Activated naive CD8-positive, alpha-beta T cell treated with anti-CD3 and anti-CD28 coated beads, Interleukin-2, amount 10 ng/mL, durations not matched to agents 7 days and 5 days (primary cell): ENCODE data around the gene POP5. TPM values are rescaled to one million over a fixed set of nuclear protein-coding genes. Genes with fewer than 3 reads are reported as not detected.

Source experiments
- ATAC-seq: fragments of 150-1000 bp; cut with Tn5 transposase; one replicate; pipeline ENCODE4 v1.10.0; 2021; ENCODE audit warnings: low read depth, moderate library complexity
- POLR2A ChIA-PET: fragments of 350-600 bp; sonication (Branson Sonifier 250); formaldehyde crosslinking; loops from one replicate; lab custom pipeline; 2021; ENCODE audit warnings: antibody characterized with exemption; lab: Charles Lee
- DNase-seq: peaks from one replicate; pipeline ENCODE4 v3.0.0; 2021
- H3K27ac Mint-ChIP-seq: one replicate; pipeline ENCODE4 v1.8.0; 2022; ENCODE audit warnings: mild to moderate bottlenecking, mixed read lengths
- H3K27me3 Mint-ChIP-seq: one replicate; pipeline ENCODE4 v1.8.0; 2022; ENCODE audit warnings: mild to moderate bottlenecking, moderate library complexity, mixed read lengths
- H3K36me3 Mint-ChIP-seq: one replicate; pipeline ENCODE4 v1.8.0; 2021; ENCODE audit warnings: mild to moderate bottlenecking, mixed read lengths
- H3K4me1 Mint-ChIP-seq: one replicate; pipeline ENCODE4 v1.8.0; 2021; ENCODE audit warnings: mixed read lengths
- H3K4me3 Mint-ChIP-seq: one replicate; pipeline ENCODE4 v1.8.0; 2022; ENCODE audit warnings: mild to moderate bottlenecking, moderate library complexity, mixed read lengths
- H3K9me3 Mint-ChIP-seq: one replicate; pipeline ENCODE4 v1.8.0; 2021; ENCODE audit warnings: mixed read lengths
- total RNA-seq, 2 experiments: library from RNA; stranded (reverse); gene quantifications; one replicate each; pipeline ENCODE4 v1.2.3, GENCODE V29; 2021

Gene POP5
- total RNA-seq, 2 experiments from 2014 or later = 59.4 to 62.3 TPM

- Mint-ChIP-seq H3K4me1 (peaks cover 2% of the 10 kb centered on the region), H3K36me3 (no peaks in the 10 kb centered on the region), H3K27me3 (peaks cover 7% of the 10 kb centered on the region), H3K9me3 (no peaks in the 10 kb centered on the region), H3K4me3 (no peak overlapping the region), H3K27ac (no peak overlapping the region)
- no peak for DNase-seq
- no peak for ATAC-seq
- POLR2A ChIA-PET = no interaction called here
These were observed 18.7 kb upstream of the POP5 start for GRCh38 chr12:120599672-120600552.

DNA sequence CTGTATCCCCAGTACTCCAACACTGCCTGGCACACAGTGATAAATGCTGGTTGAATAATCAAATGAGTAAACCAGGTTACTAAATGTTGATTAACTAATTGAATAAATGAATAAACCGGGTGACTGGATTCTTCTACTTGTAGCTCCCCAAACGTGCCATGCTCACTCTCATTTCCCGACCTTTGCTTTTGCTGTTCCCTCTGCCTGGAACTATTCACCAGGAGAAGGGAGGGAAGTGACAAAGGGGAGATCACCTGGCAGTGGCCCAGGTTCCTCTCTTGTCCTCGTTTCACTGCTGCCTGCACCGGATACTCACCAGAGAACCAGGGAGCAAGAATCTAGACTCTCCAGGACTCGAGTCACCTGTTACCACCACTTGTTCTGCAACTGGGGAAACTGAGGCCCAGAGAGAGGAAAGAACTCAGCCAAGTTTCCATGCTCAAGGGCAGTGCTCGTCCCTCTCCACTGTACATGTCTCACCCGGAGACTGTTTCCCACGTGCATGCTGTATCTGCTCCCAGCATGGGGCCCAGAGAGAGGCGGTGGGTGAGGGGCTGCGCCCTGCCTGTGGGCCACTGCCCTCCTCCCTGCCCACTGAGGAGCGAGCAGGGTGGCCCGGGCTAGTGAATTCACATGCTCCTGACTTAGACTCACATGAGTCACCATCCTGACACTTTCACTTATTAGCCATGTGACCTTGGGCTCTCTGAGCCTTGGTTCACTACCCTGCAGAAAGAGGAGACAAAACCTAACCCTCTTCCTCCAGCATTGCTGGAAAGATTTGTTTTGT lies 17.7 kb upstream of the POP5 start:
- Mint-ChIP-seq H3K4me1 (peaks cover 2% of the 10 kb centered on the region), H3K9me3 (no peaks in the 10 kb centered on the region), H3K27ac (no peak overlapping the region), H3K36me3 (no peaks in the 10 kb centered on the region), H3K4me3 (no peak overlapping the region), H3K27me3 (peaks cover 7% of the 10 kb centered on the region)
- DNase-seq (no peak), ATAC-seq (no peak)
- POLR2A ChIA-PET = no interaction called here

GRCh38 chr12:120597861-120598260 lies 16.7 kb upstream of the POP5 start:
- Mint-ChIP-seq H3K27ac (no peak overlapping the region), H3K4me3 (no peak overlapping the region), H3K9me3 (no peaks in the 10 kb centered on the region), H3K27me3 (peaks cover 7% of the 10 kb centered on the region), H3K36me3 (no peaks in the 10 kb centered on the region), H3K4me1 (peaks cover 2% of the 10 kb centered on the region)
- ATAC-seq (no peak), DNase-seq (no peak)
- POLR2A ChIA-PET = no interaction called here

DNA sequence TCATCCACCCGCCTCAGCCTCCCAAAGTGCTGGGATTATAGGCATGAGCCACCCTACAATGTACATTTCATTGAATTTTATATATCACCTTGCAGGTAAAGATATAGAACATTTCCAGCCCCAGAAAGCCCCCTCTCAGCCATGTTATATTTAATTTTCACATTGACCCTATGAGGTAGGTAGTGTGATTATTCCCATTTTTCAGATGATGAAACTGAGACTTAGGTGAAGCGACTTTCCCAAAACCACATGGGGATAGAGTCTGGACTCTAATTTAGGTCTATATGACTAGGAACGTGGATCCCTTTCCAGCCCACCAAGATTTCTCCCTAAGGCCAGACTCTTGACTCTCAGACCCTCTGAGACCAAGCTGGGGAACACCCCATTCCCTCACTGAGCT lies 15.7 kb upstream of the POP5 start:
- POLR2A ChIA-PET = no interaction called here
- Mint-ChIP-seq H3K4me3 (no peak overlapping the region), H3K27ac (no peak overlapping the region), H3K36me3 (no peaks in the 10 kb centered on the region), H3K9me3 (no peaks in the 10 kb centered on the region), H3K4me1 (no peaks in the 10 kb centered on the region), H3K27me3 (peaks cover 5% of the 10 kb centered on the region)
- no peak for ATAC-seq
- no peak for DNase-seq

- POLR2A ChIA-PET = no interaction called here
- Mint-ChIP-seq H3K27me3 (no peaks in the 10 kb centered on the region), H3K36me3 (no peaks in the 10 kb centered on the region), H3K4me3 (no peak overlapping the region), H3K9me3 (no peaks in the 10 kb centered on the region), H3K27ac (no peak overlapping the region), H3K4me1 (no peaks in the 10 kb centered on the region)
- no peak for ATAC-seq
- no peak for DNase-seq
These were observed 11.2 kb upstream of the POP5 start for GRCh38 chr12:120592121-120593049.

GRCh38 chr12:120590741-120591407 lies 9.7 kb upstream of the POP5 start:
- Mint-ChIP-seq H3K4me1 (no peaks in the 10 kb centered on the region), H3K36me3 (no peaks in the 10 kb centered on the region), H3K27ac (no peak overlapping the region), H3K4me3 (no peak overlapping the region), H3K27me3 (peaks cover 2% of the 10 kb centered on the region), H3K9me3 (no peaks in the 10 kb centered on the region)
- DNase-seq (no peak), ATAC-seq (no peak)
- POLR2A ChIA-PET = interaction anchor here (0.5 kb wide), 1 partner anchor 116 kb away, joined by 5 read pairs; no protein-coding TSS in a partner anchor

- peaks cover 2% of the 10 kb centered on the region for H3K4me1 Mint-ChIP-seq
- POLR2A ChIA-PET = no interaction called here
- no peak overlapping the region for H3K27ac Mint-ChIP-seq
- H3K36me3 Mint-ChIP-seq = no peaks in the 10 kb centered on the region
- no peak for DNase-seq
- peaks cover 12% of the 10 kb centered on the region for H3K27me3 Mint-ChIP-seq
- no peak for ATAC-seq
- no peak overlapping the region for H3K4me3 Mint-ChIP-seq
- no peaks in the 10 kb centered on the region for H3K9me3 Mint-ChIP-seq
These were observed 8.0 kb upstream of the POP5 start for GRCh38 chr12:120588948-120589930.

- ATAC-seq (no peak), DNase-seq (no peak)
- Mint-ChIP-seq H3K4me3 (no peak overlapping the region), H3K36me3 (no peaks in the 10 kb centered on the region), H3K4me1 (peaks cover 9% of the 10 kb centered on the region), H3K9me3 (no peaks in the 10 kb centered on the region), H3K27ac (no peak overlapping the region), H3K27me3 (peaks cover 14% of the 10 kb centered on the region)
- POLR2A ChIA-PET = no interaction called here
These were observed 7.2 kb upstream of the POP5 start for GRCh38 chr12:120588371-120588770.

GRCh38 chr12:120586860-120587259 lies 5.7 kb upstream of the POP5 start:
- Mint-ChIP-seq H3K27me3 (peaks cover 14% of the 10 kb centered on the region), H3K9me3 (no peaks in the 10 kb centered on the region), H3K4me3 (no peak overlapping the region), H3K36me3 (no peaks in the 10 kb centered on the region), H3K4me1 (peaks cover 15% of the 10 kb centered on the region), H3K27ac (no peak overlapping the region)
- DNase-seq (no peak), ATAC-seq (no peak)
- POLR2A ChIA-PET = no interaction called here

DNA sequence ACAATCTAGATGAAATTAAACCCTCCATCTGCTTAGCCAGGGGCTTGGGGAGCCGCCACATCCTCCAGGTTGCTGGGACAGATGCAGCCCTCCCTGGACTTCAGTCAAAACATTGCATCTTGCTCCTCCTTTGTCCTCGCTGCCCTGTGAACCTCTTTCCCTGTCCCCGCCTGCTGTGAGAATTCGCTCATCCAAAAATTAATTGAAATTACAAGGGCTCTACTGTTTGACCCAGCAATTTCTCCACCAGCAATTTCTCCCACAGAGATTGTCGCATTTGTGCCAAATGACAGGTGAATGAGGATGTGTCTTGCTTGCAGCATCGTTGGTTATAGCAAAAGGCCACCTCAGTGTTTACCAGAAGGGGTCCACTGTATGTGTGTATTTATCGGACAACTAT lies 5.0 kb upstream of the POP5 start:
- POLR2A ChIA-PET = no interaction called here
- ATAC-seq (no peak), DNase-seq (no peak)
- Mint-ChIP-seq H3K27ac (no peak overlapping the region), H3K36me3 (no peaks in the 10 kb centered on the region), H3K27me3 (peaks cover 14% of the 10 kb centered on the region), H3K9me3 (no peaks in the 10 kb centered on the region), H3K4me3 (no peak overlapping the region), H3K4me1 (peaks cover 18% of the 10 kb centered on the region)

- Mint-ChIP-seq H3K4me3 (peak overlapping the region; percentile 71), H3K9me3 (no peaks in the 10 kb centered on the region), H3K4me1 (peaks cover 27% of the 10 kb centered on the region), H3K27me3 (peaks cover 14% of the 10 kb centered on the region), H3K27ac (no peak overlapping the region), H3K36me3 (peaks cover 1% of the 10 kb centered on the region)
- peak; percentile 12 for ATAC-seq
- POLR2A ChIA-PET = no interaction called here
- DNase-seq = peak; percentile 72
These were observed 3.3 kb upstream of the POP5 start for GRCh38 chr12:120584343-120585149.
